Sigmoid colon (tissue), 7 donors: ENCODE data around the gene LNX2. TPM values are rescaled to one million over a fixed set of nuclear protein-coding genes. Genes with fewer than 3 reads are reported as not detected.

Experiments
- DNase-seq: peaks from one replicate; pipeline ENCODE4 v3.0.0-alpha.2; 2019
- H3K27ac ChIP-seq, 4 donors: fragments of 200-600 bp; sonication (generic); one replicate each; pipeline ENCODE4 v1.5.1; 2016 to 2019; ENCODE audit warnings: mild to moderate bottlenecking in 1 of 4
- H3K27me3 ChIP-seq, 3 donors: fragments of 200-600 bp; sonication (generic); one replicate each; pipeline ENCODE4 v1.5.1; 2019; ENCODE audit warnings: mild to moderate bottlenecking in 1 of 3
- H3K36me3 ChIP-seq, 4 donors: fragments of 200-600 bp; sonication (generic); one replicate each; pipeline ENCODE4 v1.5.1; 2016 to 2019
- H3K4me1 ChIP-seq, 4 donors: fragments of 200-600 bp; sonication (generic); one replicate each; pipeline ENCODE4 v1.5.1; 2017 to 2019
- H3K4me3 ChIP-seq, 4 donors: fragments of 200-600 bp; sonication (generic); one replicate each; pipeline ENCODE4 v1.5.1; 2017 to 2019; ENCODE audit warnings: mild to moderate bottlenecking in 2 of 4, moderate library complexity in 1 of 4
- H3K9me3 ChIP-seq, 4 donors: fragments of 200-600 bp in 3 of 4; sonication (generic) in 3 of 4; one replicate each; pipeline versions ENCODE4 v1.5.1 to v1.6.1; 2013 to 2019
- EP300 ChIP-seq, 4 donors: sonication (generic); formaldehyde crosslinking; IDR thresholded peaks; one replicate each; pipeline ENCODE4 v1.6.1; 2017; ENCODE audit warnings: antibody characterized with exemption in 4 of 4
- POLR2A ChIP-seq, 2 donors: fragments of 450-650 bp; IDR thresholded peaks; one replicate each; pipeline ENCODE4 v1.6.1; 2016; ENCODE audit warnings: antibody characterized with exemption in 2 of 2, mild to moderate bottlenecking in 2 of 2, moderate library complexity in 2 of 2
- POLR2AphosphoS5 ChIP-seq, 4 donors: sonication (generic); formaldehyde crosslinking; IDR thresholded peaks; one replicate each; pipeline ENCODE4 v1.6.1; 2017; ENCODE audit warnings: antibody characterized with exemption in 4 of 4
- WGBS, 2 donors: extraction: QIAGEN DNeasy Blood & Tissue Kit; methylation state at CpG; one replicate each; pipeline ENCODE4 v1.1.7; 2013; 5-methylcytosine and 5-hydroxymethylcytosine counted together
- intact Hi-C: fragments of 100-400 bp; cut with DNase I; formaldehyde crosslinking; loops from one replicate; pipeline ENCODE4 v1.15.1; 2023
- polyA plus RNA-seq, 3 donors: library from polyadenylated mRNA; stranded (reverse); fragments of 200-250 nt; gene quantifications; one replicate each; pipeline ENCODE4 v1.2.3, GENCODE V29; 2013
- total RNA-seq, 4 donors: library from RNA; depleted of rRNA; stranded (reverse); fragments of >200 nt; gene quantifications; one replicate each; pipeline ENCODE4 v1.1.0, GENCODE V29; 2016
- TF ChIP-seq, protein P1 (sequence below), 4 experiments: fragments of 450-650 bp in 3 of 4; fragments of 200-600 bp in 1 of 4; IDR thresholded peaks; one replicate each; pipeline ENCODE4 v1.5.1; 2016 to 2019; ENCODE audit warnings: antibody characterized with exemption in 4 of 4, mild to moderate bottlenecking in 3 of 4, moderate library complexity in 2 of 4
- donor health status: healthy with polysubstance abuse.
- donor health status: Bipolar disorder and iron deficiency.
- donor health status: healthy.

The LNX2 gene
- total and polyA plus RNA-seq, 7 donors: 7.7 to 22.2 (median 10.9) TPM

DNA sequence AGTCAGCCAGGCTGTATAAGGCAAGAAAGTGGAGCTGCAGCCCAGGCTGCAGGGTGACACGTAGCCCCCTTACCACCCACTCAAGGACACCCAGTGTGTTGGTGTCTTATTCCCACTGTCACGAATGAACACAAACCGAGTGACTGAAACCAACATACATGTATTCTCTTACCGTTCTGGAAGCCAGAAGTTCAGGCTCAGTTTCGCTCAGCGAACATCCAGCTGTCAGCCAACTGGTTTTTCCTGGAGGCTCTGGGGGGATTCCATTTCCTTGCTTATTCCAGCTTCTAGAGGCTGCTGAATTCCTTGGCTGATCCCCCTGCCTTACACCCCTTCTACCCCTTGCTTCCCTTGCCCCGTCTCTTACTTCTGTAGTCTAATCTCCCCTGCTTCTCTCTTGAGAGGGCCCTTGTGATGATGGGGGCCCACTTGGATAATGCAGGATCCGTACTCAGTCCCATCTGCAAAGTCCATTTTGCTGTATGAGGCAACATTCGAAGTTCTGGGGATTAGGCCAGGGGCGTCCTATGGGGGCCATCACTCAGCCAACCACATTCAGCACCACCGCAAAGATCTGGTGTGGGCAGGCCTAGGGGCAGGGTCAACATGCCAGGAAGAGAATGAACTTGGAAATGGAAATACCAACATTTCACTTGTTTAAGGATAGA lies 122.6 kb downstream of the LNX2 start:
- 93 to 96% methylated on average over 11 of the region's 11 CpGs for WGBS, 2 donors
- H3K9me3 ChIP-seq: no peaks in the 10 kb centered on the region
- intact Hi-C loops: no loop called here

DNA sequence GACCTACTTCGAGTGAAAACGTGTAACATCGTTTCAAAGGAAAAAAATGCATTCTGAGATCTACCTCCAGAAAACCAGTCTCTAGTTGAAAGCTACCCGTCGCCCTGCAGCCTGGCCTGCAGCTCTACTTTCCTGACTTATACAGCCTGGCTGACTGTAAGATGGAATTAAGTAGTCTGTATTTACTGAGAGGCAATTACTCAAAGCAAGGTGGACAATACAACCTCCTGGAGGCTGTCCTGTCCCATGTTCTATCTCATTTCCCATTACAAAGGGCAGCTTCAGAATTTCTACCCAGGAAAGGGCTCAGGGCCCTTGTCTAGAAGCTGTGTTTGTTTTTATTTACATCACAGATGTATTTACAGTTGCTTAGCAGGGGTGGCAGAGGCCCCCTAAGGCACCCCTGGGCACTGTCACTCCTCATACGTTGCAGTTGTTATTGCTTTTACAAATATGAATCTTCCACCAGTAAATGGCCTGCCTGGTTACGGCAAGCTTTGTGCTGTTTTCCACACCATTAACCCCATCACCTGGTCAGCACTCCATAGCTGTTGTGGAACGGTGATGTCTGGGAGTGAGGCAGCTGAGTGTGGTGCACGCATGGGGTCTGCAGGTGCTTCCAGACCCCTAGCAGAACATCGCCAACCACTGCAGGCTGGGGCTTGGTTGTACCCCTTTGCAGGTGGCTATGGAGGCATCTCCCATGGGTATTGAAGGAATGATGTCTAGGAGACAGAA lies 123.6 kb downstream of the LNX2 start:
- no peak for DNase-seq
- WGBS, 2 donors: 74 to 84% methylated on average over 10 of the region's 10 CpGs
- H3K9me3 ChIP-seq: no peaks in the 10 kb centered on the region
- no peak overlapping the region for H3K4me3 ChIP-seq
- TF ChIP-seq, protein P1, sequence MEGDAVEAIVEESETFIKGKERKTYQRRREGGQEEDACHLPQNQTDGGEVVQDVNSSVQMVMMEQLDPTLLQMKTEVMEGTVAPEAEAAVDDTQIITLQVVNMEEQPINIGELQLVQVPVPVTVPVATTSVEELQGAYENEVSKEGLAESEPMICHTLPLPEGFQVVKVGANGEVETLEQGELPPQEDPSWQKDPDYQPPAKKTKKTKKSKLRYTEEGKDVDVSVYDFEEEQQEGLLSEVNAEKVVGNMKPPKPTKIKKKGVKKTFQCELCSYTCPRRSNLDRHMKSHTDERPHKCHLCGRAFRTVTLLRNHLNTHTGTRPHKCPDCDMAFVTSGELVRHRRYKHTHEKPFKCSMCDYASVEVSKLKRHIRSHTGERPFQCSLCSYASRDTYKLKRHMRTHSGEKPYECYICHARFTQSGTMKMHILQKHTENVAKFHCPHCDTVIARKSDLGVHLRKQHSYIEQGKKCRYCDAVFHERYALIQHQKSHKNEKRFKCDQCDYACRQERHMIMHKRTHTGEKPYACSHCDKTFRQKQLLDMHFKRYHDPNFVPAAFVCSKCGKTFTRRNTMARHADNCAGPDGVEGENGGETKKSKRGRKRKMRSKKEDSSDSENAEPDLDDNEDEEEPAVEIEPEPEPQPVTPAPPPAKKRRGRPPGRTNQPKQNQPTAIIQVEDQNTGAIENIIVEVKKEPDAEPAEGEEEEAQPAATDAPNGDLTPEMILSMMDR (IDR thresholded peaks at IDR 0.05): no peak
- no peak for TF ChIP-seq POLR2AphosphoS5 (IDR thresholded peaks at IDR 0.05)
- TF ChIP-seq POLR2A (IDR thresholded peaks at IDR 0.05): no peak
- TF ChIP-seq EP300 (IDR thresholded peaks at IDR 0.05): no peak
- H3K4me1 ChIP-seq: no peaks in the 10 kb centered on the region
- intact Hi-C loops: no loop called here
- H3K27ac ChIP-seq: no peak overlapping the region
- H3K27me3 ChIP-seq: no peaks in the 10 kb centered on the region
- H3K36me3 ChIP-seq: no peaks in the 10 kb centered on the region

More for the DNA sequence above, 122.6 kb downstream of the LNX2 start:
- TF ChIP-seq POLR2AphosphoS5 (IDR thresholded peaks at IDR 0.05): no peak
- TF ChIP-seq POLR2A (IDR thresholded peaks at IDR 0.05): no peak
- TF ChIP-seq EP300 (IDR thresholded peaks at IDR 0.05): no peak
- TF ChIP-seq, protein P1 (IDR thresholded peaks at IDR 0.05): no peak
- no peak for DNase-seq
- Histone ChIP-seq H3K4me3 (no peak overlapping the region), H3K27me3 (no peaks in the 10 kb centered on the region), H3K27ac (no peak overlapping the region), H3K36me3 (no peaks in the 10 kb centered on the region), H3K4me1 (no peaks in the 10 kb centered on the region)

DNA sequence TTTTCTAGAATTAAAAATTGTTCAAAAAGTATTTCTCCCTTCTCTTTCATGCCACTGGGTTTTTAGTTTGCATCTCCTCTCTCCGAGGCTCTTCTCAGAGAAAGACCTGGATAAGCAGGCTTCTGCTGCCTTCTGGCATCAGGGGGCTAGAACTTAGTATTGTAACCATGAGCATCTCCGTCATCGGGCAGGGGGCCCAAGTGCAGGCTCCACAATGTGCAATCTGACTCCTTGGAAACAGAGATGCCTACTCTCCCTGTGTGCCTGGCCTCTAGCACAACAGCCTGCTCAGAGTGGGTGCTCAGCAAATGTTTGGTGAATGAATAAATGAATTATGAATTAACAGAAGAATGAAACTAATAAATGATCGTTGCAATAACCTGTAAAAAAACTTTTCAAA lies 124.3 kb downstream of the LNX2 start:
- Histone ChIP-seq H3K27me3 (no peaks in the 10 kb centered on the region), H3K4me1 (no peaks in the 10 kb centered on the region), H3K9me3 (no peaks in the 10 kb centered on the region), H3K36me3 (no peaks in the 10 kb centered on the region), H3K4me3 (no peak overlapping the region), H3K27ac (no peak overlapping the region)
- WGBS, 2 donors: 83 to 87% methylated on average over 4 of the region's 4 CpGs
- intact Hi-C loops: no loop called here
- DNase-seq: no peak
- TF ChIP-seq POLR2AphosphoS5 (IDR thresholded peaks at IDR 0.05): no peak
- TF ChIP-seq EP300 (IDR thresholded peaks at IDR 0.05): no peak
- TF ChIP-seq, protein P1 (IDR thresholded peaks at IDR 0.05): no peak
- TF ChIP-seq POLR2A (IDR thresholded peaks at IDR 0.05): no peak

Other genes with a start within 250 kb of the LNX2 start
- gene GTF3A, start 195.9 kb downstream of the LNX2 start, total RNA-seq: 100 to 1,000 TPM; 135 to 172 (median 154) TPM
- gene GTF3A, start 195.9 kb downstream of the LNX2 start, polyA plus RNA-seq: 100 to 1,000 TPM in 1 of 3 donors, 10 to 100 TPM in 2; 76.3 to 113 (median 87.1) TPM
- 100 to 1,000 TPM in 1 of 4 donors, 10 to 100 TPM in 3; 64.3 to 102 (median 74.4) TPM for gene MTIF3, start 170.0 kb downstream of the LNX2 start, total RNA-seq
- gene MTIF3, start 170.0 kb downstream of the LNX2 start, polyA plus RNA-seq: 100 to 1,000 TPM in 1 of 3 donors, 10 to 100 TPM in 2; 72.9 to 125 (median 86.5) TPM
- gene POLR1D, start 1.4 kb upstream of the LNX2 start, total RNA-seq: 100 to 1,000 TPM; 130 to 224 (median 174) TPM
- 100 to 1,000 TPM; 126 to 134 (median 134) TPM for gene POLR1D, start 1.4 kb upstream of the LNX2 start, polyA plus RNA-seq
- not detected for gene GSX1, start 172.0 kb upstream of the LNX2 start, total RNA-seq
- not detected for gene GSX1, start 172.0 kb upstream of the LNX2 start, polyA plus RNA-seq